Measurements from ENCODE around the gene BHMT2.

Gene BHMT2

DNA sequence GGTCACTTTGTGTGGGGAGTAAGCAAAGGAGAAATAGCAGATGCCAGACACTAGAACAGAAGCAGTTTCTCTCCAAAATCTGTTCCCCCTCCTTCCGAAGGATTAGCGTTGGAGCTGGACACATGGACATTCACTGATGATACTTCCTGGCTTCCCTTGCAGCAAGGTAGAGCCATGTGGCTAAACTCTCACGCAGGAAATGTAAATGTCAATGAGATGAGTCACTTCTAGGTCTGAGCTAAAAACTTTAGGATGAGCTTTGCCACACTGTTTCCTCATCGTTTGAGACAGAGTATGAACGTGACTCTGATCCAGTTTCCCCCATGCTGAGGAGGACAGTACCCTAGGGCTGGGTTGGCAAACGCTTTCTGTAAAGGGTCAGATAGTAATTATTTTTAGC lies 5.1 kb downstream of the BHMT2 start:
- no peak for DNase-seq

DNA sequence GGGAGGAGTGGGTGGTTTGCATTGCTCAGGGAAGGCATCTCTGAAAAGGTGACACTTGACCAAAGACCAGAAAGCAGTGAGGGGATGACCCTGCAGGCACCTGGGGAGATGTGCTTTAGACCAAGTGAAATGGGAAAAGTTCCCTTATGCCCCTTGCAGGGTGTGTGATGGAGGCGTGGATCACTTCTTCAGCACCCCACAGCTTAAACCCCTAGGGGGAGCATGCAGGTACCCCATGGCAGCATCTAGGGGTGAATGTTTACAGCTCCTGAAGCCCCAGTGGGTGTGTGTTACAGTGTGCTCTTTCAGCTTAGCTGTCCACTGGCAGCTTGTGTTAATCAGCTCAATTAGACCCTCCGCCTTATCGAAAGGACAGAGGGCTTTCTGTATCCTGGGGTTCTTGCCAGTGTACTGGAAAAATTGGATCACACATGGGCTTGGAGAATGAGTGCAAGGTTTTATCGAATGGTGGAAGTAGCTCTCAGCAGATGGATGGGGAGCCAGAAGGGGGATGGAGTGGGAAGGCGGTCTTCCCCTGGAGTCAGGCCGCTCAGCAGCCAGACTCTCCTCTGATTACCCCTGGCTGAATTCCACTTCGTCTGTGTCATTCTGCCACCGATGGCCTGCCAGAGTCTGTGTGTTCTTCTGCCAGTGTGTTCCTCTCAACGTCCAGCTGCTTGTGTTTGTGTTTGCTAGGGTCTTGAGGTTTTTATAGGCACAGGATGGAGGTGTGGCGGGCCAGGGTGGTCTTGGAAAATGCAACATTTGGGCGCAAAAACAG lies 6.3 kb downstream of the BHMT2 start:
- DNase-seq, result no peak

DNA sequence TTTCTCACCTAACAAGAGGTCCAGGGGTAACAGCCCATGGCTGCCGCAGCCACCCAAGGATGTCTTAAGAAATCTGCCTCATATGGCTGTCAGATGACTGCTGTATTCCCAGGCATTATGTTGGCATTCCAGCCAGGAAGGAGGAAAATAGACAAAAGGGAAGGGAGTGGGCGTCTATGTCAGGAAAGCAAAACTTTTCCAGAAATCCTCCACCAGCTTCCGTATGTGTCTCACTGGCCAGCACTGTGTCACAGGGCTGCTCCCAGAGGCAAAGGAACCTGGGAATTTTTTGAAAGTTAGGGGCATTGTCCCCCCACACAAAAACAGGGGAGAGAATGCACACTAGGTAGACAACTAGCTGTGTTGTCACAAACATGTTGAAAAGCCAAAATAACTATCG lies 7.3 kb downstream of the BHMT2 start:
- DNase-seq, result no peak

DNA sequence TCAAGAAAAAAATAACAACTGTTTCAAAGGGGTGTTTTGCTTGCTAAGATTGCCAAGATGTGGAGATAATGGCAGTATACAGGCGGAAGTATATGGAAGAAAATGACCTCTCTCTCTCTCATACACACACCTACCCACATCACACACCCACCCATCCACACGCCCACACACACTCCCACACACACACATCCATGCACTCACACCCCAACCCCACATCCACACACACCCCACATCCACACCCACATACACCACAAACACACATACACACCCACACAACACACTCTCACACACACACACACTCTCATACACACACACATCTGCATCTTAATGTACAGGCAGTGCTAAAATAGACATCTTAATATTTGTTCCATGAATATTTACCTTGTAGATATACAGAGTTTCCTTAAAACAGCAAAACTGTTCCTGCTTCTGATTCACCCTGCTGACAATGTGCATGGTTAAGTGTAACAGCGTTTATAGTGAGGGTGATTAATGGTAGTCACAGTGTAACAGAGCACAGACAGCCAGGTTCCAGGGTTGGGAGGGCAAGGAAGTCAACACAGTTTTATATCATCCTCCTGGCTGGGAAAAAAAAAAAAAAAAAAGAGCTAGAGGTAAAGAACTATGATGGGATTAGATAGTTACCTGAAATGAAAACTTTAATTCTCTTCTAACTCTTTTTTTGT lies 8.3 kb downstream of the BHMT2 start:
- no peak for DNase-seq

DNA sequence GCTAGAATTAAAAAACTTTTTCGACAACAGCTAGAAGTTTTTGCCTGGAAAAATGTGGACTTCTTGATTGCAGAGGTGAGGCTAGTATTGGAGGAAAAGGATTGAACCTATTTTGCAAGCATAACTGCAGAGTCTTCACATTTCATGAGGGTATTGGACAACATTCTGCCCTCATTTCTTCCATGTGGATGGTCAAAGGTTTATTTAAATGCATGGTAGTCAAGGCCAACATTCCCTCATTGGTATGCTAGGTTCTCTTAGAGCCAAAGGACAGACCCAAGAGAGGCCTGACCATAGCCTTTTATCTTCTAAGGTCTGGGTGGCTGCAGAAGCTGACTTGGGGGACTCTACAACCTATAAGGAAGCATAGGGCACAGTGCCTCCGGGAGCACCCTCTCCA lies 11.2 kb downstream of the BHMT2 start:
- DNase-seq, result no peak

DNA sequence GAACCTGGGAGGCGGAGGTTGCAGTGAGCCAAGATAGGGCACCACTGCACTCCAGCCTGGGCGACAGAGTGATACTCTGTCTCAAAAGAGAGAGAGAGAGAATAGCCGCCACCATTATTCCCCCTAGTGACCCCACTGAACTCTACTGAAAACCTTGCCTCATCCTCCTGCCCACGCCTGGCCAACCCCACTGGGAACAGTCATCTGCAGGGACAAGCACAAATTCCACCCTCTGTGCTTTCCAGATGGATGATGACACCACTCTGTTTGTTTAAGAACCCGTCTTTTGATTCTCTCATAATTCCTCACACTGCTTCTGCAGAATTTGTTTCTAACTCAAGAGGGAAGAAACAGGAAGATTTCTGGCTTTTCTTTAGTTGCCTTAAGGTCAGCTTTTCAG lies 12.2 kb downstream of the BHMT2 start:
- no peak for DNase-seq

DNA sequence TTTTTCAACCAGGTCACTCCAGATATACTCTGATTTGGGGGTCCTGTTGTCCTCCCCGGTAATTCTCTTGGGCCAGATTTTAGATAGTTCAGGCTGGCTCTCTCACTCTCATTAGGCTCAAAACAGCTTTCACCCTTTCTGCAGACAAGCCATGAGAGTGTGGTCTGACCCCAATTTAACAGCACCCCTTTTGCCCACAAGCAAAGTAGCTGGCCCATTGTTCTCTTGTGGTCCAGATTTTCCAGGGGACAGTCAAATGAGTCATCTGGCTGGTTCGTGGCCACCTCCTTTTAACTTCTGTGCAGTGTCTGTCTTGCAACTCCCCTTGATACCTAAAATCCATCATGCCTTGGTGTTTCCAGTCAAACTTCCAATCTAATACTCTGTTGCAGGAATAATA lies 16.5 kb downstream of the BHMT2 start:
- DNase-seq, result no peak

DNA sequence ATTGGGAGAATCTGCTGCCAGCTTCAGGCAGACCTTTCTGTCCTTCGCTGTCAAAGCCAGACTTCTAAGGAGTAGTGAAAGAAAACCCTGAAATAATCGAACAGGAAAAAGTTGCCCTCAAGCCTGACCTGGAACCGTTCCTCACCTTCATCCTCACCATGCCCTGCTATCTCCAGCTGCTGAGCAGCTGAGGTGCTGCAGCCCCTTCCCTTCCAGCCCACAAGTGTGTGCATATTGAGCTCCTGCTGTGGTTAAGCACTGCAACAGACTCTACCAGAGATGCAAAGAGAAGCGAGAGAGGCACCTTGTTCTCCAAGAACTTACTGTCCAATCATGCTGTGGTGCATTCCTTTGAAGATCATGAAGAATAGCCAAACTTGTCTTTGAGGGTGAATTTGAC lies 18.9 kb downstream of the BHMT2 start:
- no peak for DNase-seq

DNA sequence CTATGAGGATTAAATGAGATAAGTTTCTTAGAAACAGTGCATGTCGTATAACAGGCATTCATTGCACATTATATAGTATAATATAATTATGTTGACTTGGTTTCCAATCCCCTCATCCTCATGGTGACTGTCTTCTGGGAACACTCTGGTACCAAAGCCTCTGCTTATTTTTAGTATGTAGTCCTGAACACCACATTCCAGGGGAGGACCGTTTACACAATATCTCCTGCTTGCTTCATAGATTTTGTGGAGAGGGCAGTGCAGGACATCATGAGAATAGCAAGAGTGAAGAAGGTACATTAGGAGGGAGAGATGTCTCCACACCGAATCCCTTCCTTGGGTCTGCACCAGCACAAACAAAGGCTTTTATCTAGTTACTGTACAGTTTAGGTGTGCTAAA lies 21.5 kb downstream of the BHMT2 start:
- DNase-seq, result no peak

DNA sequence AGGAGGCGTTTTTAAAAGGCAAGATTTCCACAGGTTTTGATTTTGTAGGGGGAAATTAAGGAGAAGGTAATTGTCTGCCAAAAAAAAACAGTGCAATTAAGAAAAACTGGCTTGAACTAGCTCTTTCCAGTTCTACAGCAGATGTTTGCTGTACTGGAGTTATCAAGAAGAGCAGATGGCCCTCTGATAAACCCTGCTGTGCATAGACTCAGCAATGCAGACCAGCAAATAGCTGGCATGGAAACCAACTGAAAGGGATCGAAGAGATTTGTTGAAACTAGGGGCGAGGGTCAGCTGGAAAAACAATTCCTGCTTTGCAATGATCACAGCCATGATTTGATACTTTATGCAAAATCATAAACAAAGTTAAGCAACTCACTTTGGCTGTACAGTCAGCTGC lies 24.2 kb downstream of the BHMT2 start:
- no peak for DNase-seq

DNA sequence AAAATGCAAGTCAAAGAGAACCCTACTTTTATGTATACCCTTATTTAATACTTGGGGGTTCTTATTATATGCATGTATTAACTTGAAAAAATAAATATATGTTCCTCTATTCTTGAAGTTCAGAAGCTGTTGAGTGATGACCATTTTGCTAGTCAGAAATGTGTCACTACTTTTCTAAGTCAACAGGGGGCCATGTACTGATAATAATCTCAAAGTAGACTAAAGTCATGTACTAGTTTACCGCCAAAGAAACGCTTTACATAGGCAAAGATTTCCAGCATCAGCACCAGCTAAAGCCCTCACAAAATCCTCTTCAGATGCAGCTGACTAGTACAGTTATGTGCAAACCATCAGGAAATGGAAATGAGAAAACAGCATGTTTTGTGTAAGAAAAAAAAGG lies 36.3 kb downstream of the BHMT2 start:
- DNase-seq, result no peak

DNA sequence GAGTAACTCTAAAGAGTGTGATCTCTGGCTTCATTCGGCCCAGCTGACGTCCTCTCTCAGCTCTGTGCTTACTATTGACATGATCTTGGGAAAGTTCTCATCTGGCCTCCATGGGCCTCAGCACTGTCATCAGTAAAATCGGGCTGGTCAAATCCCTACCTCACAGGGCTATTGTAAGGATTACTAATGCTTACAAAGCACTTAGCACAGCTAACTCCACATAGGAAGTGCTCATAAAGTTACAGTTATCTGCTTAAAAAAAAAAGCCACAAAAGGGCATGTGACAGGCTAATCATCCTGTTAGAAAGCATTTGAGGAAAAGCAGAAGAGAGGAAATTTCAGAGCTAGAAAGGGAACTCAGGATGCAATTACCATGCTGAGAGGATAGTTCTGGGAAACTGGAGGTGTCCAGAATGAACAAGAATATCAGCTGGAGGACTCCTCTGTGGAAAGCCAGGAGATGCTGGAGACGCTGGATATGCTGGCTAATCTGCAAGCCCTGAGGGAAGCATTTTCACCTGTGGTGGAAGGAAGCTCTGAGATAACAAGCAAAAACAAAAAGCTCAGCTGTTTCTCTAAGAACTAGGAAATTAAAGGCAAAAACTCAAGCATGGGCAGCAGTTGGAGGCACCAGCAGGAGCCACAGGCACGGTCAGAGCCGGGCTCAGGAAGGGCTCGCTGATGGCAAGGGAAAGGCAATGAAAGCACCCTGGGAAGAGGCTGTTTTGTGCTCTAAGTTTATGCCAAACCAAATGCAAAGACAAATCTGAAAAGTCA lies 37.6 kb downstream of the BHMT2 start:
- no peak for DNase-seq

DNA sequence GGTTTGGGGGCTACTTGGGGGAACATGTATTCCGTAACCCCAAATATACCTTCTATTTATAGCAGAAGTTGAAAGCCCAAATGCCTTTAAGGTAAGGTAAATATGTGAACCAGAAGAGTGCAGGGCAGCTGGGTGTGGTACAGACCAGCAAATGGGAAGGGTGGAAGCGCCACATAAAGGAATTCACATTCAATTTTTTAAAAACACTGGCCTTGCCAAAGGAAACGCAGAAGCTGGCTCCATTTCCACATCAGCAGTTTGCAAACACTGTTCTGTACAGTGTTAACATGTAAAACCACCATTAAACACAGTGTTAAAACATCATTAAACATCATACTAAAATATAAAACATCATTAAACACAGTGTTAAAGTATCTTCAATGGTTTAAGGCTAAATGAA lies 38.5 kb downstream of the BHMT2 start:
- no peak for DNase-seq

DNA sequence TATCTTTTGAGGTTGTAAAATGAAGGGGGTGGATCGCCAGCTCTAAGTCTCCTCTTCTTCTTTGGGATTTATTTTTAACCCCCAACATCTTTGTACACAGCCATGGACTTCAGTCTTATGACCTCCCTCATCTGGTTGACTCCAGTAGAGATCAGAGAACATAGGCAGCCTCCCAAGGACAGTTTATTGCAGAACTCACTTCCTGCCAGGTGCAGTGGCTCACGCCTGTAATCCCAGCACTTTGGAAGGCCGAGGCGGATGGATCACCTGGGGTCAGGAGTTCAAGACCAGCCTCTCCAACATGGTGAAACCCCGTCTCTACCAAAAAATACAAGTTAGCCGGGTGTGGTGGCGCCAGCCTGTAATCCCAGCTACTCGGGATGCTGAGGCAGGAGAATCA lies 39.2 kb downstream of the BHMT2 start:
- DNase-seq, result no peak

DNA sequence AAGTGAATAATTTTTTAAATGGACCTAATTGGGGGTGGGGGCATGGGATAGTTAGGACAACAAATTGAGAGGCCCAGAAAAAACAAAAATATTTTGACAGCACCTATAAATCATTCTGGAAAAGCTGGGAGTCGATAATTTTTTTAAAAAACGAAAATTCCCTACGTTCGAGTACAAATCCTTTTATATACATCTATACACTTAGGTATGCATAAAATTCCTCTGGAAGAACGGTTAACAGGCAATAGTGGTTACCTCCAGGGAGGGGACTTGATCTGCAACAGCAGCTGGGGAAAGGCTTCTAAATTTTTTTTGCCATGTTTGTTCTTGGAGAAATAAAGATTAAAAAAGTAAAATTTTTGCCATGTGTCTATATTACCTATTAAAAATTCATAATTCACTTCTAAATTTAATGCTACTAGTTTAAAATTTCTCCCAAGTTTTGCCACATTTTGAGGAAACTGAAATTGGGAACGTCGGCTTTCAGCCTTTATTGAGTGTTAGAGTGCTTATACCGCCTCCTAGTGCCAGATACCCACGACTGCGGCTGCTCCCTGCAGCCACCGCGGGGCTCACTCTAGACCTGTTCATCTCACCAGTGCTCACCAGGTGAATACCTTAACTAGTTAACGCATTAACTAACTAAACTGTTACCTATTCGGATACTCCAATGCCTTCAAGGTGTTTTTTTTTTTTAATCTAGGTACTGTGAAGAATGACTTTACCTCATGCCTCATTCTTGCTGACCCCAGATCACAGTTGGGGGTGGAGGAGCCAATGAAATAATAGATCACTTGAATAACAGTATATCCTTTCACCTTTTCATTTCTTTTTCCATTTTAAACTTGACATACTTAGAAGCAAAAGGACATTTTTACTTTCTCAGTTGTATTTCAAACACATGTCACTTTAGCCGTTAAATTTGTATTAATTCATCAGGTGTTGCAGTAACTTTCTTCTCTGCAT lies 40.2 kb downstream of the BHMT2 start:
- no peak for DNase-seq

DNA sequence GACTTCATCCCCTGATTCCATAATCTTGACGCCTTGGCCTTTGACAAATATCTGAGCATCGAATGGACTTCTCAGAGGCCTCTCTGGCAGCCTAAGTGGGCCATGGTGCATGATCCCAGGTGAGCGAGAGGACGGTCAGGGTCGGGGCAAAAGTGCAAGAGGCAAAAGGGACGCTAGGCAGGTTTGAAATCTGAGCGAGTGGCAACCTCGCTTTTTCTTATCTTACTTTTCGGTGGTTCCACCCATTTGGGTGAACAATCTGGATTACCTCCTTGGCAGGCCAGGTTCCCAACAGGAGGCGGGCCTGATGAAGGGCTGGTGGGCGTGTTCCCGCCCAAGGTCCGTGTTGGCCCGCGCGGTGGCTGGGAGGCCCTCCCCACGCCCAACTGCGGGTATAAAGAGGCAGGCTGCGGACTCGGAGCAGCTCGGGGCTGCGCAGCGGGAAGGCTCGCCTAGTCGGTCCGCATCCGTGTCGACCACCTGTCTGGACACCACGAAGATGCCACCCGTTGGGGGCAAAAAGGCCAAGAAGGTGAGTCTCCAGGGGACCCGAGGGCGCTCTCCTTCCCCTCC lies 41.9 kb downstream of the BHMT2 start, which contains the start of gene BHMT:
BHMT (plus strand) TSS at position 423 of the 573 bp plus-strand sequence; CDS start at position 500, 77 bp downstream.
- DNase-seq, result no peak

DNA sequence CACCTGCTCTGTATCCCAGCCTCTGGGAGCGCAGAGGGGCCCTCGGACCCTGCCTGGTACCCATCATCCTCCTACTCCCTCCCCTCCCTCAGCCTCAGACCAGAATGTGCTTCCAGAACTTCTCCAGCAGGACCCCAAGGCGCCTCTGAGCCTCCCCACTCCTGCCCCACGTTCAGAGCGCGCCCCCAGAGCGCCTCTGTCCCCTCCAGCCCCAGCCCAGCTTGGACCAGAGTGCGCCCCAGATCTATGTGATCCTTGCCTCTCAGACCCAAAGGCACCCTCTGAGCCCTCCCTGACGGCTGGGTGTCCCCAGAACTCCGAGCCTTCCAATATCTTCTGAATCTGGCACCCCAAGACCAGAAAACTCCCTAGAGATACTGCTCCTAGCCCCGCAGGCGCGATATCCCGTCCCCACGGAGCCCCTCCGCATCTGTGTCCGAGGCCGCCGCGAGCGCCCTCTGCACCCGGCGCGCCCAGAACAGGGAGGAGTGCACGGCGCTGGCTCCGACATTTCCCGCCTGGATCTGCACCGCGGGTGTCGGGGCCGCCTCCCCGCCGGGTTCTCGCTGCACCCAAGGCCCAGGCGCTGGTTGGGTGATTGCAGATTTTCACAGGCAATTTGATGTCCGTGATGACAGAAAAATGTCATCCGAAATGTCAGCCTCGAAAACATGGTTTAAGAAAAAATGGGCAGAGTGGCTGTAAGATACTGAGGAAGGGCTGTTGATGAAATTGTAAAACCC lies 42.6 kb downstream of the BHMT2 start:
- DNase-seq, result no peak

DNA sequence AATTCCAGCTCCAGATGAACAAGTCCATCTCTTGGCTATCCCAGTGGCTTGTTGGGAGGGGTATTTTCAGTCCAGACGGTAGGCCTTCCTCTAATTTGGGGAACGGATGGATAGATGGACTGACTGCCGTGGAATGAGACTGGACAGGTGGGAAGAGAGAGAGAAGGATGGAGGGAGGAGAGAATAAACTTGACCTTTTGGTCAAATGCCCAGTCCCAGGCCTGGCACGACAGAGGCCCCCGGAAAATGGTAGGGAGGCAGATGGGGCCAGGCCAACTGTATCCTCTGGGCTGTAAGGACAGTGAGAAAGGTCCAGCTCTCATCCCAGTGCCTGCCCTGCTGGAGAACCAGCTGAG lies 43.1 kb downstream of the BHMT2 start:
- no peak for DNase-seq

DNA sequence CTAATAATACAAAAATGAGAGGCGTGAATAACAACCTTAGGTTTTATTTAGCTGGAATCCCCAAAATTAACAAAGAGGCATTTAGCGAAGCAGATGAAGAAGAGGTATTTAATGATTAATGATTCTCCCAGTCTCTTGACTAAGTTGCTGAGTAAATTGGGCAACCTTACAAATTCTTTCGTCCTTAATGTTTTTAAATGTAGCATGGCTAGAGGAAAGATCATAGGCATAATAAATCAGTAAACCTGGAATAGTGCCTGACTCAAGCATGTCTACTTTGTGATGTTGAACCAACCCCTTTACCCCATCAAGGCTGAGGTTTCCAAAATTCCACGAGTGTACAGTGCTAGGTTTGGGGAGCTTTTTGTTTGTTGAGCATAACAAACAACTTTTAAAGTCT lies 49.9 kb downstream of the BHMT2 start:
- no peak for DNase-seq

DNA sequence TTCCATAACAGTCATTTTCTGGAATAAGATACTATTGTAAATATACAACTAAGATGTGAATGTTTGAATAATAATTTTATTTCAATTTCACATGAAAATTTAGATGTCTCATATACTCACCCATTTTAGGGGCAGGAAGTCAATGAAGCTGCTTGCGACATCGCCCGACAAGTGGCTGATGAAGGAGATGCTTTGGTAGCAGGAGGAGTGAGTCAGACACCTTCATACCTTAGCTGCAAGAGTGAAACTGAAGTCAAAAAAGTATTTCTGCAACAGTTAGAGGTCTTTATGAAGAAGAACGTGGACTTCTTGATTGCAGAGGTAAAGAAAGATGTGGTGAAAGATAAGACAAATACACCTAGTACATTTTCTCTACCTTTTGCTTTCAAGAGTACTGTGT lies 50.7 kb downstream of the BHMT2 start:
- DNase-seq, result no peak

DNA sequence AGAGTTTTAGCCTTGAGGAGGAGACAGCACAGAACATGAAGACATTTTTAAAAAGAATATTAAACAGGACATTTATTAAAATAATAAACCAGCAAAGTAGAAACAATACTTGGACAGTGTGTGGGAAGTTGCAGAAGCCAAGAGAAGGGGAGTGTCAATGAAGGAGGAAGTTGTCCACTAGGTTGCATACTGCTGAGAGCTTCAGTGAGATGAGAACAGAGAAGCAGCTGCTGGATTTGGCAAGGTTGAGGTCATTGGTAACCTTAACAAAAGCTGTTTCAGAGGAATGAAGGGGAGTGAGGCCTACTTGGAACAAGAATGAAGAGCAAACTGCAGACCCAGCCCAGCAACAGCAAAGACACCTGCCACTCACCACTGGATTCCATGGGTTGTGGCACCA lies 53.4 kb downstream of the BHMT2 start:
- DNase-seq, result no peak

DNA sequence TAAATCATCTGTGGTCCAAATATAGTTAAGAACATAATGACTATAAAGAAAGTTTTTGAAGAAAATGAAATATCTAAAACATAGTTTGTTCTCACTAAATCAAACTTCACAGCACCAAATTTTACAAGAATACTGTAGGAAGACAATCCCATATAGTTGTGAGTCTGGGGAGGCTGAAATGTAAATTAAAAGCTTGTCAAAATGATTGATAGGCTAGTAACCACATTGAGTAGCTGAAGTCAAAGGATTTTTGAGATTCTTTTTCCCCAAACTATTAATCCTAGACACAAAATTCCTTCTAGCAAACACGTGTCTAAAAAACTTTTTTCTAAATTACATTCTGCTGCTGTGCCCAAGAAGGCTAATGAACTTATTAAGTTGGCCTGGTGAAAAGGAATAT lies 55.0 kb downstream of the BHMT2 start:
- no peak for DNase-seq

Data from NCI-H1436 treated with DMSO at 0.1 percent for 48 hours (cell line).